GM08714 (cell line): ENCODE measurements around the gene TCP11X2.
"Not testable (repeated sequence)": the region's sequence is repeated elsewhere in the genome, so short reads cannot be mapped to it uniquely, and the experiment has no call there.

Experiments
- H3K4me3 ChIP-seq: fragments of 200-500 bp; sonication (Bioruptor generic); 2 replicates; pipeline ENCODE4 v1.5.1; 2014; ENCODE audit warnings: mild to moderate bottlenecking, low read length, inconsistent platforms
- ZNF274 ChIP-seq: IDR thresholded peaks from 2 replicates; pipeline ENCODE4 v1.6.1; 2012; ENCODE audit warnings: mild to moderate bottlenecking, low read depth, low read length

TCP11X2 gene

GRCh38 chrX:102471762-102472220 is at the start of gene TCP11X2:
TSS of gene TCP11X2 (minus strand) at chrX:102471812.
- H3K4me3 ChIP-seq = not testable (repeated sequence)

DNA sequence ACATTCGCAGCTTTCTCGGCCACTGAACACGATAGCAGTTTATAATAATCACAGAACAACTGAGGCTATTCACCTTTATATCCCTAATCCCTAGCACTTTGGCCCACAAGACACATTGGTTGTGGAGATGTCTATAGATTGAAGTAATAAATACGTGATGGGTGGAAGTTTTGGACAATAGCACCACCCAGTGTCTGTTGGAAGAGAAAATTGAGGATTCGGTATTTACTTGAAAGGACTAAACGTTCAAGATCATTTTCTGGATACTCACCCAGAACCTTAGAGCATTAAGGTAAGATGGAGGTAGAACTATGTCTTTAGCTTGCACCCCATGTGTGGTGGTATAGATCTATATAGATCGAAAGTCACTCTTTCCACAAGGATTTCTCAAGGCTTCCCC is 45.7 kb upstream of the TCP11X2 start:
- no peak for TF ChIP-seq ZNF274
- no peak overlapping the region for H3K4me3 ChIP-seq

DNA sequence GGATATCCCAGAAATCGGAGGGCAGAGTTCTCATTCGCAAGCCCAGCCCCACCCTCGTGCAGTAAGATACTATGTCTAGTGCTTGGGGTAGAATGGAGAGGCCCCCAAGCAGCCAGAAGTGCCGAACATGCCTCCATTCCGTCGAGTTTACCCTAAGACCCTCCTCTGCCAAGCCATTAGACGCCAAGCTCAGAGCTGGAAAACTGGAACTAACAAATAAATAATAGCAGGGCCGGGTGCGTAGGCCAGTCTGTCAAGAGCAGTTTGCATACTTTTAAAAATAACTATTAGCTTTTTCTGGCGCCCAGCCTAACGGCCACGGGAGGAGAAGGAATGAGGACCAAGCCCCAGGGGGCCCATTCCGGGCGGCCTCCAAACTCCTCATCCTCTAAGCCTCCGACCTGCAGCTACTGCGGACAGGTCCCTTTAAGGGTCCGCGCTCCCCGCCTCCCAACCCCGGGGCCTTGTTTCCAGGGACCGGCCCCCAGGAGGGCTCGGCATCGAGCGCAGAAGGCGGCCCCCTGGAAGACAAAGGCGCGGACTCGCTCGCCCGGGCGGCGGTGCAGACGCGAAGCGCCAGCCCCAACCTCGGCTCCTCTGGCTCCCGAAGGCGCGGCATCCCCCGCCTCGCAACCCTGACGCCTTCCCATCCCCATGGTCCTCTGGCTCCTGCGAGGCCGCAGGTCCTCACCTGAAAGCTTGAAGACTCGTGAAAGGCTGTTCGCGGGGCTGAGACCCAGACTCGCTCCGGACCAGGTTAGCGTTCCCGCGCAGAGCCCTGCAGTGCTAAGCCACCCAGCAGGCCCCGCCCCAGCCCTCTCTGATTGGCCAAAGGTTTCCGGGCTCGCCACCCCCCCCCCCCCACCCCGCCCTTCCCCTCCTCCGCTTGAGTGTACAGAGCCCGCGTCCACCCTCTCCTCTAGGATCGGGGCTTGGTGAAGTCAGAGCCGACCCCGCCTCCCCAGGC is 44.6 kb upstream of the TCP11X2 start, which contains the start of gene TMSB15A:
TSS of gene TMSB15A (minus strand) at position 765 of the 967 bp plus-strand sequence.
- H3K4me3 ChIP-seq = no peak within 1 kb of the TSS
- no peak for TF ChIP-seq ZNF274

GRCh38 chrX:102514536-102514935 is 42.9 kb upstream of the TCP11X2 start:
- TF ChIP-seq ZNF274 = no peak
- no peak overlapping the region for H3K4me3 ChIP-seq

DNA sequence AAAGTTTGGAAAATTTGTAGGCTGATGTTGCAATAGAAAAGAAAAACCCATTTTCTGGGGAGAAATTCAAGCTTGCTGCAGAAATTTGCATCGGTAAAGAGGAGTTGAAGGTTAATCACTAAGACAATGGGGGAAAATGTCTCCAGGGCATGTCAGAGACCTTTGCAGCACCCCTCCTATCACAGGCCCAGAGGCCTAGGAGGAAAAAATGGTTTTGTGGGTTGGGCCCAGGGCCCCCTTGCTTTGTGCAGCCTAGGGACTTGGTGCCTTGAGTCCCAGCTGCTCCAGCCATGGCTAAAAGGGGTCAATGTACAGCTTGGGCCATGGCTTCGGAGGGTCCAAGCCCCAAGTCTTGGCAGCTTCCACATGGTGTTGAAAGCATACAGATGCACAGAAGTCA is 27.1 kb upstream of the TCP11X2 start:
- no peak for TF ChIP-seq ZNF274
- H3K4me3 ChIP-seq = no peak overlapping the region

DNA sequence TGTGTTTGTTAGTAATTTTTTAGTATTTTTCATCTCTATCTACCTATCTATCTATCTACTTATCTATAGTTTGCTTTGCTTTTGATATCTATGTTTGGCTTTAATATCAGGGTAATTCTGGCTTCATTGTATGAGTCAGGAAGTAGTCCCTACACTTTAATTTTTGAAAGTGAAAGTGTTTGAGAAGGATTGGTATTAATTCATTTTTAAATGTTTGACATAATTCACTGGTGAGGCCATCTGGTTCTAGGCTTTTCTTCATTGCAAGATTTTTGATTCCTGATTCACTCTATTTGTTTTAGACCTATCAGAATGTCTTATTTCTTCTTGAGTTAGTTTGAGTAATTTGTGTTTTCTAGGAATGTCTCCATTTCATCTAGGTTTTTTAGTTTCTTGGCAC is 20.2 kb upstream of the TCP11X2 start:
- no peak for TF ChIP-seq ZNF274
- H3K4me3 ChIP-seq = no peak overlapping the region

DNA sequence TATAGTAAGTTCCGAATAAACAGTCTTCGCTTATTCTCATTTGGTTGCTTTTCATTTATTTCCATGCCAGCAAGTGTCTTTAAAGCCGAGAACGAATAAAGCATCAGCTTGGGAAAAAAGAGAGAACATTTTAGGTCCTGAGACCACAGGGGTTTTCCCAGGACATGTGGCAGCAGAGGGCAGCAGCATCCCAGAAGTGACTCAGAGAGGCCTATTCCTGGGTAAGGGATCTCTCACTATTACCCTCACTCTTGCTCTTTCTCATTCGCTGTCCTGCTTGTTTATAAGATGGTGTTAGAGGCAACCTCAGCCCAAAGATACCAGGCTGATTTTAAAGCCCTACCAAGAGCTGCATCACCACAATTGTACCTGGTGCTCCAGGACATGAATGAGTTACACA is 7.2 kb upstream of the TCP11X2 start:
- not testable (repeated sequence) for H3K4me3 ChIP-seq

- H3K4me3 ChIP-seq = not testable (repeated sequence)
Measured at GRCh38 chrX:102470215-102470614, 1.4 kb downstream of the TCP11X2 start.

DNA sequence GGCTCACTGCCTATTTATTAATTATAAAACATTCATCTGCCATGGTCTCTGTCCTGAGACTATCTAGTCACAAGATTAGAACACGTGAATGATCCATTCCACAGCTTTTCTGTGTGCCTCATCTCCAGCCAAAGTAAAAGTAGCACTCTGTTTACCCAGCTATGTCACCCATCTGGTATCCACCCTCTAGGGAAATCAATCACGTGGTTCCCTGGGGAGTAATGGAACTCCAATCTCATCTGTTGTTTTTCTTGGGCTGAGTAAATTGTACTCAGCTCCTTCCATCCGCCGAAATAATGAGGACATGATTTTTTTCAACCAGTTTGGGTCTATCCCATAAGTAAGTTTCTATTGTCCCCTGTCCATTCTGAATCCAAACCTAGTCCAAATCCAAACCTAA is 13.0 kb downstream of the TCP11X2 start:
- not testable (repeated sequence) for H3K4me3 ChIP-seq

DNA sequence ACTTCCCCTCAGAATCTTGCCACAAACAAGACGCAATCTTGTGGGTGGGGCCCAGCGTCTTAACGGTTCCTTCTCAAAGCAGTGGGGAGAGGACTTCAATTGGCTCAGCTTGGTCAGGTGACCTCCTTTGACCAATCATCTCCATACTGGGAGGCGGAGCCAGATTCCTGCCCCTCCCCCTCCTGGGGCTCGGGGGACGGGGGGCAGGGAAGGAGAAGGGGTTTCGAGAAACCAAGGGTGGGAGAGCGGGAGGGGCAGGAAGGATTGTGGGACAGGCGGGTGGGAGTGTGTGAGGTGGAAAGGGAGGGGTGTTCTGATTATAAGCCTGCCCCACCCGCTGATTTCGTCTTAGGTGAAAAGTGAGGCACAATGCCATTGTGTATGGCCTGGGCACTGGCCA is 31.7 kb downstream of the TCP11X2 start, which contains the start of gene NXF2B:
TSS of gene NXF2B (minus strand) at position 101 of the 400 bp plus-strand sequence. CDS start 59,972 bp downstream, outside the sequence.
- H3K4me3 ChIP-seq = not testable (repeated sequence)

- not testable (repeated sequence) for H3K4me3 ChIP-seq
Measured at GRCh38 chrX:102414493-102414892, 57.1 kb downstream of the TCP11X2 start.
